ENCODE data around the gene TCF12.
"Not testable (repeated sequence)": the region's sequence is repeated elsewhere in the genome, so short reads cannot be mapped to it uniquely, and the experiment has no call there.

Gene TCF12

GRCh38 chr15:56948000-56948763, 29.7 kb downstream of the TCF12 start:
- no peak for DNase-seq

- DNase-seq = no peak
Measured at GRCh38 chr15:56948764-56949101, 30.3 kb downstream of the TCF12 start.

GRCh38 chr15:56950979-56951378, 32.5 kb downstream of the TCF12 start:
- DNase-seq = no peak

- no peak for DNase-seq
Measured at GRCh38 chr15:56953790-56954189, 35.3 kb downstream of the TCF12 start.

- not testable (repeated sequence) for DNase-seq
Measured at GRCh38 chr15:56955011-56955410, 36.6 kb downstream of the TCF12 start.

- no peak for DNase-seq
Measured at GRCh38 chr15:56956538-56956937, 38.1 kb downstream of the TCF12 start.

GRCh38 chr15:56957812-56958406, 39.5 kb downstream of the TCF12 start:
- no peak for DNase-seq

- DNase-seq = no peak
Measured at GRCh38 chr15:56959318-56959648, 40.8 kb downstream of the TCF12 start.

- DNase-seq = no peak
Measured at GRCh38 chr15:56960116-56960515, 41.7 kb downstream of the TCF12 start.

GRCh38 chr15:56963126-56963525, 44.7 kb downstream of the TCF12 start:
- no peak for DNase-seq

- no peak for DNase-seq
Measured at GRCh38 chr15:56963710-56964109, 45.3 kb downstream of the TCF12 start.

GRCh38 chr15:56964182-56964581, 45.7 kb downstream of the TCF12 start:
- no peak for DNase-seq

GRCh38 chr15:56965231-56966013, 47.0 kb downstream of the TCF12 start:
- DNase-seq = no peak

- DNase-seq = no peak
Measured at GRCh38 chr15:56967336-56967735, 48.9 kb downstream of the TCF12 start.

- DNase-seq = no peak
Measured at GRCh38 chr15:56968256-56968655, 49.8 kb downstream of the TCF12 start.

GRCh38 chr15:56968821-56969220, 50.4 kb downstream of the TCF12 start:
- no peak for DNase-seq

GRCh38 chr15:56969265-56969895, 50.9 kb downstream of the TCF12 start:
- DNase-seq = no peak

- DNase-seq = no peak
Measured at GRCh38 chr15:56971571-56971970, 53.1 kb downstream of the TCF12 start.

GRCh38 chr15:56972016-56972415, 53.6 kb downstream of the TCF12 start:
- no peak for DNase-seq

GRCh38 chr15:56972426-56972825, 54.0 kb downstream of the TCF12 start:
- no peak for DNase-seq

- no peak for DNase-seq
Measured at GRCh38 chr15:56973463-56973862, 55.0 kb downstream of the TCF12 start.

- DNase-seq = no peak
Measured at GRCh38 chr15:56977232-56977631, 58.8 kb downstream of the TCF12 start.

GRCh38 chr15:56978898-56979662, 60.6 kb downstream of the TCF12 start:
- DNase-seq = no peak
